HG02840 (cell line): Measurements from ENCODE around the gene USP5.
"Not testable (repeated sequence)": the region's sequence is repeated elsewhere in the genome, so short reads cannot be mapped to it uniquely, and the experiment has no call there.

Experiments used
- ATAC-seq: cut with Tn5 transposase; IDR thresholded peaks from one replicate; pipeline ENCODE4 v1.9.1; 2021; ENCODE audit warnings: mild to moderate bottlenecking, moderate library complexity, moderate number of reproducible peaks; ENCODE audit not compliant: unreplicated experiment, low FRiP score

Gene USP5

DNA sequence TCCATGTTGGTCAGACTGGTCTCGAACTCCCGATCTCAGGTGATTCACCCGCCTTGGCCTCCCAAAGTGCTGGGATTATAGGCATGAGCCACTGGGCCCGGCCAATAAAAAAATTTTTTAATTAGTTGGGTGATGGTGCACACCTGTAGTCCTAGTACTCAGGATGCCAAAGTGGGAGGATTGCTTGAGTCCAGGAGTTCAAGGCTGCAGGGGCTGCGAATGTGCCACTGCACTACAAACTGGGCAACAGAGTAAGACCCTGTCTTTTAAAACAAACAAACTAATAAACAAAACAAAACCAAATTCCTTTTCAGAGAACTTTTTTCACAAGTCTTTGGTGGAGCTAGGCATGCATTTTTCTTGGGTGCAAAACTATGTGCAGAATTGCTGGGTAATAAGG, 31.3 kb downstream of the USP5 start:
- no peak for ATAC-seq

DNA sequence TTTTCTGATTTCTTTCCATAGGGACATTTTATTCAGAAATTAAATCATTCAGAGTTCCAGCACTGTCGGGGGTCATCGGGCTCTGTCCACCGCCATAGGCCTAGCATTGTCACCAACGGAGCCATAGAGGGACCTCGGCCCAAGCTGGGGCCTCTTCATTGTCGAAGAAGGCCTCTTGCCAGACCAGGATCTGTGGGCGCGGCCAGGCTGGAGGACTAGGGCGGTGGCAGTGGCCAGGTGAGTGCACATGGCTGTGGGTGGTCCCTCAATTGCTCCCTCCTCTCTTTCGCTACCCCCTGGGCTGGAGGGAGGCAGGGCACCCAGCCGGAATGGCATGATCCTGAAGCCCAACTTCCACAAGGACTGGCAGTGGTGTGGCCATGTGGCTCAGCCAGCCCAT, 31.7 kb downstream of the USP5 start:
- ATAC-seq: no peak

DNA sequence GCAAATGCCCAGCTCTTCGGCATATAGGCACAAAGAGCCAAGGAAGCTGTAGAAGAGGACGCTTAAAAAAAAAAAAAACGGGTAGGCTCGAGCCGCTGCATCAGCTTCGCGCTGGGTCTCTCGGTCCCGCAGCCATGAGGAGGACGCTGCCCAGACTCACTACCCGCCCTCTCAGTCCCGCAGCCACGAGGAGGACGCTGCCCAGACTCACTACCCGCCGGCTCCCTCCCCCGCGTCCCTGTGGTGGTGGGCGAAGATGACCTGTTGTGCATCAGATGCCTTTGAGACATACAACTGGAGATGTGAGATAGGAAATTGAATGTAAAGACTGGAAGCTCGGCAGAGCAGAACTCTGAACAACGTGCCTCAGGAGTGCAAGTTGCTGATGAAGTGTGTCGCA, 32.6 kb downstream of the USP5 start:
- no peak for ATAC-seq

DNA sequence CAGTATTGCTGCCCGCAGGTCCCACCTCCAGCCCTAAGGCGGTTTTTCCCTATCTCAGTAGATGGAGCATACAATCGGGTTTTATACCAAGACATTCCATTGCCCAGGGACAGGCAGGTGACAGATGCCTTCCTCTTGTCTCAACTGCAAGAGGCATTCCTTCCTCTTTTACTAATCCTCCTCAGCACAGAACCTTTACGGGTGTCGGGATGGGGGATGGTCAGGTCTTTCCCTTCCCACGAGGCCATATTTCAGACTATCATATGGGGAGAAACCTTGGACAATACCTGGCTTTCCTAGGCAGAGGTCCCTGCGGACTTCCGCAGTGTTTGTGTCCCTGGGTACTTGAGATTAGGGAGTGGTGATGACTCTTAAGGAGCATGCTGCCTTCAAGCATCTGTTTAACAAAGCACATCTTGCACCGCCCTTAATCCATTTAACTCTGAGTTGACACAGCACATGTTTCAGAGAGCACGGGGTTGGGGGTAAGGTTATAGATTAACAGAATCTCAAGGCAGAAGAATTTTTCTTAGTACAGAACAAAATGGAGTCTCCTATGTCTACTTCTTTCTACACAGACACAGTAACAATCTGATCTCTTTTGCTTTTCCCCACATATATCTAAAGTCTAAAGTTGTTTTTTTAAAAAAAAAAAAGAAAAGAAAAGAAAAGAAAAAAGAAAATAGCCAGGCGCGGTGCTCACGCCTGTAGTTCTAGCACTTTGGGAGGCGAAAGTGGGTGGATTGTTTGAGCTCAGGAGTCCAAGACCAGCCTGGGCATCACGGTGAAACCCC, 34.5 kb downstream of the USP5 start:
- ATAC-seq: not testable (repeated sequence)

DNA sequence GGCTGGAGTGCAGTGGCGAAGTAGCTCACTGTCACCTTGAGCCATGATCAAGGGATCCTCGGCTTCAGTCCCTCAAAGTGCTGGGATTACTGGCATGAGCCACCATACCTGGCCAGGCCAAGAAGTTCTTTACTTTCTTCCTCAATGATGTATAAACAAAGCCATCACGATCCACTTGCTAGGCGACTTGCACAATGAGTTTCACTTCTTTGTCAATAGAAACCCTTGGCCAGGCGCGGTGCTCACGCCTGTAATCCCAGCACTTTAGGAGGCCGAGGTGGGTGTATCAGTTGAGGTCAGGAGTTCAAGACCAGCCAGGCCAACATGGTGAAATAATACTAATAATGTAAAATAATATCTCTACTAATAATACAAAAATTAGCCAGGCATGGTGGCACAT, 35.5 kb downstream of the USP5 start:
- no peak for ATAC-seq

DNA sequence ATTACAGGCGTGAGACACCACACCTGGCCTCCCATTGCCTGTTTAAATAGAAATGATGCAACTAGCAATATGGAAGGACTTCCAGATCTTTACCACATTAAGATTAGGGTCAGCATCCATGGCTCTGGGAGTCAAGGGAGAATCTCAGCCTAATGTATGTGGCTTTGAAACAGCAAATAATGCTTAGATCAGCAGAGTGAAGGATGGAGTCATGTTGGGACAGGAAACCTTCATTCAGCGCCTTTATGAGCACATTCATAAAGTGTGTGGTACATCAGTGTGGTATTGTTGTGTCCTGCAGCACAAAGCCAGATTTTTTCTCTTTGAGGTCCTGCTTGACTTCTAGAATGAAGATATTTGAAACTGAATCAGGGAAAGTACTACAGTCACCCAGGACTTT, 36.4 kb downstream of the USP5 start:
- no peak for ATAC-seq

DNA sequence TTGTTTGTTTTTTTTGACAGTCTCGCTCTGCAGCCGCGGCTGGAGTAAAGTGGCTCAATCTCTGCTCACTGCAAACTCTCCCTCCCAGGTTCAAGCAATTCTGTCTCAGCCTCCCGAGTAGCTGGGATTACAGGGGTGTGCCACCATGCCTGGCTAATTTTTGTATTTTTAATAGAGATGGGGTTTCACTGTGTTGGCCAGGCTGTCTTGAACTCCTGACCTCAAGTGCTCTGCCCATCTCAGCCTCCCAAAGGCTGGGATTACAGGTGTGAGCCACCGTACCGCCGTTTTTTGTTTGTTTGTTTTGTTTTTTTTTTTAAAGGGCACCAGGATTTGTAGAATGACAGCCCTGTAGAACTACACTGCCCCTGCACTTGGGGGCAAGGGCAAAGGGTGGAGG, 36.8 kb downstream of the USP5 start:
- ATAC-seq: not testable (repeated sequence)

DNA sequence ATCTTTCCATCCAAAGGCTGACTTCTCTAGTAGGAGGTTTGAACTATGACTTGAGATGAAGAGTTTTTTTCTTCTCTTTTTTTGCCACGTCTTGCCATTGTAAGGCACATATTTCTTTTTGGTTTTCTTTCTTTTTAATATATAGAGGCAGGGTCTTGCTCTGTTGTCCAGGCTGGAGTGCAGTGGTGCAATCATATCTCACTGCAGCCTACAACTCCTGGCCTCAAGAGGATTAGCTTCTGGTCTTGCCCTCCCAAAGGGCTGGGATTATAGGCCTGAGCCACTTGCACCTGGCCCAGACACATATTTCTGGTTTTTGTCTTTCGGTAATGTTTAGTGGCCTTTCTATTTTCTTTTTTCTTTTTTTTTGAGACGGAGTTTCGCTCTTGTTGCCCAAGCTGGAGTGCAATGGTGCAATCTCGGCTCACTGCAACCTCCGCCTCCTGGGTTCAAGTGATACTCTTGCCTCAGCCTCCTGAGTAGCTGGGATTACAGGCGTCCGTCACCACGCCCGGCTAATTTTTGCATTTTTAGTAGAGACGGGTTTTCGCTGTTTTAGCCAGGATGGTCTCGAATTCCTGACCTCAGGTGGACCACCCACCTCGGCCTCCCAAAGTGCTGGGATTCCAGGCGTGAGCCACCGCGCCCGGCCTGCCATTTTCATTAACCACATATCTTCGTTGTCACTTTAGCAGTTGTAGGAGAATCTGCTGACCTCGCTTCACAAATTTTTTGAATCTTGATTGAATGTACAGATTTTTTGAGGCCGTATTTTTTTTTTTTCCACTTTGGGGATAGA, 38.0 kb downstream of the USP5 start:
- not testable (repeated sequence) for ATAC-seq

DNA sequence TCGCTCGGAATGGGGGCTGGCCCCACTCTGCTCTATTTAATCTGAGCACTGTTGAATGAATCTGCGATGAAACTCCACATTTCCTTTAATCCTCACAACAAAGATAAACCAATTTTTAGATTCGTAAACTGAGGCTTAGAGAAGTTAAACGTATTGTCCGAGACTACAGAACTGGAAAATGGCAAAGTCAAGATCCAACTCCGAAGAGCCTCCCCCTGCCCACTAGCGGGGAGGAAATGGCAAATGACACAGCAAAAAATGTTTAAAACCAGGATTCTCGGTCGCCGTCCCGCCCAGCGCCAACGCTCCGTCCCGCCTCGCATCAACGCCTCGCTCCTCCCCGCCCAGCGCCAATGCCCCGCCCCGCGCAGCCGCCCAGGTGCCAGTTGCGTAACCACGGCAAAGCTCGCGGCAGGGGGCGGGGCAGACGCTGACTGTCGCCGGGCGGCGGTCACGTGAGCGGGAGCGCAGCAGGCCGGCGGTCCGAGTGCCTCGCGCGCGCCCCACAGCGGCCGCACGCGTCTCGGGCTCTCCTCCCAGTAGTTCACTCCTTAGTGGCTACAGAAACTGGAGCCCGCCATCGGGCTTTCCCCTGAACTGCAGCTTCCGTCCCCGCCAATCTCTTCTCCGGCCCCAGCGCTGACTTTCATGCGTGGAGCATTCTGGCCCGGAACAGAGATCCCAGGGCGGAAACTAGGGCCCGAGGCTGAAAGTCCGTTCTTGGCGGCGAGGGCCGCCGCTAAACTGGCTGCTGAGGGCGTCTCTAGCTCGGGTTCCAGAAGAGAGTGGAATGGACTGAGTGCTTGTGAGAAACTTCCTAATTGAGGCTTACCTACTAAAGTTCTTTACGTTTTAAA, 39.1 kb downstream of the USP5 start:
- peak; percentile 93 for ATAC-seq

DNA sequence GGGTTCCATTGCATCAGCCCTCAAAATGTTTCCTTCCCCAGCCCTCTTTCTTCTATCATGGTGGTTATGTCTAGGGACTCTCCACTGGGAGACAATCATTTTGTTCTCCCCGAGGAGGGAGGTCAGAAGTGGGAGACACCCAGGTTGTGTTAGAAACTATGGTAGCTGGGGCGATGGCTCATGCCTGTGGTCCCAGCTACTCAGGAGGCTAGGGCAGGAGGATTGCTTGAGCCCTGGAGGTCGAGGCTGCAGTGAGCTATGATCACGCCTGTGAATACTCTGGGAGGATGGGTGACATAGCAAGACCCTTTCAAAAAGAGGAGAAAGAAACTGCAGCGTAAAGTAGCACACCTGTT, 39.7 kb downstream of the USP5 start:
- ATAC-seq: no peak

DNA sequence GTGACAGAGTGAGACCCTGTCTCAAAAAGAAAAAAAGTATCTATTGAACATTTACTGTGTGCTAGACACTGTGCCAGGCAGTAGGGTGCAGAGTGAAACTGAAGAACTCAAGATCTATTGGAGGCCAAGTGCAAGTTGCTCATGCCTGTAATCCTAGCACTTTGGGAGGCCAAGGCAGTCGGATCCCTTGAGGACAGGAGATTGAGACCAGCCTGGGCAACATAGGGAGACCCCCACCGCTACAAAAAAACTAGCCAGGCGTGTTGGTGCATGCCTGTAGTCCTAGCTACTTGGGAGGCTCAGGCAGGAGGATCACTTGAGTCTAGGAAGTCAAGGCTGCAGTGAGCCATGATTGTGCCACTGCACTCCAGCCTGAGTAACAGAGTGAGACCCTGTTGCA, 40.7 kb downstream of the USP5 start:
- ATAC-seq: not testable (repeated sequence)

DNA sequence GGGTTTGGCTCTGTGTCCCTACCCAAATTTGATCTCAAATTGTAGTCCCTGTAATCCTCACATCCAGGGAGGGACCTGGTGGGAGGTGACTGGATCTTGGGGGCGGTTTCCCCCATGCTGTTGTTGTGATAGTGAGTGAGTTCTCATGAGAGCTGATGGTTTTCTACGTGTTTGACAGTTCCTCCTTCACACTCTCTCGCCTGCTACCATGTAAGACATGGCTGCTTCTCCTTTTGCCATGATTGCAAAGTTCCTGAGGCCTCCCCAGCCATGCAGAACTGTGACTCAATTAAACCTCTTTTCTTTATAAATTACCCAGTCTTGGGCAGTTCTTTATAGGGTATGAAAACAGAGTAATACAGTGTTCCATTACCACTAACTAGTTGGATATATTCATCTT, 42.4 kb downstream of the USP5 start:
- no peak for ATAC-seq

DNA sequence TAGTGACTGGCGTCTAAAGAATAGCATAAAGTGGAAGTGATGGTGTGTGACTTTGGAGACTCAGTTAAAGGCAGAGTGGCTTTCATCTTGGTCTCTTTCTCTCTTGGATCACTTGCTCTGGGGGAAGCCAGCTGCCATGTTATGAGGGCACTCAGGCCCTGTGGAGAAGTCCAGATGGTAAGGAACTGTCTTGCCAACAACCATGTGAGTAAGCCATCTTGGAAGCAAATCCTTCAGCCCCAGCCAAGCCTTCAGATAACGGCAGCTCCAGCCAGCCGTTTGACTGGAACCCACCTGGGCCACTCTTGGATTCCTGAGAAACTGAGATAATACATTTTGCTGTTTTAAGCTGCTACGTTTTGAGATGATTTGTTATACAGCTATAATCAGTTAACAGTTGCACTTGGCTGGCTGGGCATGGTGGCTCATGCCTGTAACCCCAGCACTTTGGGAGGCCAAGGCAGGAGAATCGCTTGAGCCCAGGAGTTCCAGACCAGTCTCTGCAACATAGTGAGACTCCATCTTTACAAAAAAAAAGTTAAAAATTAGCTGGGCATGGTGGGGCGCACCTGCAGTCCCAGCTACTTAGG, 45.0 kb downstream of the USP5 start:
- no peak for ATAC-seq

DNA sequence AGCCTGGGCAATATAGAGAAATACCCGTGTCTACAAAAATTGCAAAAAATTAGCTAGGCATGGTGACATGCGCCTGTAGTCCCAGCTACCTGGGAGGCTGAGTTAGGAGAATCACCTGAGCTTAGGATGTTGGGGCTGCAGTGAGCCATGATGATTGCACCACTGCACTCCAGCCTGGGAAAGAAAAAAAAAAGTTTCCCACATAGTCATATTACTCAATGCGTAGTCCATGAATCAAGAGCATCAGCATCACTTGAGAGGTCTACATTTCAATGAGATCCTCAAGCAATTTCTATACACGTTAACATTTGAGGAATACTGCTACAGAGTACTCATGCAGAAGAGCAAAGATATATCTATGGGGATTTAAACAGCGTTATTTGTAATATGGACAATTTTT, 47.5 kb downstream of the USP5 start:
- no peak for ATAC-seq

DNA sequence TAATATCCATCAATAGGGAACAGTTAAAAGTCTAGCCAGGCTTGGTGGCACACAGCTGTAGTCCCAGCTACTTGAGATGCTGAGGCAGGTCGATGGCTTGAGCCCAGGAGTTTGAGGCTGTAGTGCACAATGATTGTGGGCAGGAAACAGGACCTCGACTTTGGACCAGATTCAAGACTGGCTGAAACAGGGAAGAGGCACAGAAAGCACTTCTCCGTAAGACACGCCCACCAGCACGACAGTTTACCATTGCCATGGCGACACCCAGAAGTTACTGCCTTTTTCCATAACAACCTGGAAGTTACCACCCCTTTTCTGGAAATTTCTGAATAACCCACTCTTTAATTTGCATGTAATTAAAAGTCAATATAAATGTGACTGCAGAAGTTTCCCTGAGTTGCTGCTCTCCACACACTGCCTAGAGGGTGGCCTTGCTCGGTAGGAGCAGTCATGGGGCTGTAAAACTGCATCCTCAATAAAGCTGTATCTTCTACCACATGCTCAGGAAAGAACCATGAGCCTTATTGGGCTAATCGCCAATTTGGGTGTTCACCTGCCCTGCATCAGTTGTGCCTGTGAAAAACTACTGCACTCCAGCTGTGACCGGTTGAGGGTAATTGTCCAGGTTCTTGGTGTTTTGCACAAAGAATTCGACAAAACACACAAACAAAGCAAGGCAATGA, 48.0 kb downstream of the USP5 start:
- no peak for ATAC-seq

DNA sequence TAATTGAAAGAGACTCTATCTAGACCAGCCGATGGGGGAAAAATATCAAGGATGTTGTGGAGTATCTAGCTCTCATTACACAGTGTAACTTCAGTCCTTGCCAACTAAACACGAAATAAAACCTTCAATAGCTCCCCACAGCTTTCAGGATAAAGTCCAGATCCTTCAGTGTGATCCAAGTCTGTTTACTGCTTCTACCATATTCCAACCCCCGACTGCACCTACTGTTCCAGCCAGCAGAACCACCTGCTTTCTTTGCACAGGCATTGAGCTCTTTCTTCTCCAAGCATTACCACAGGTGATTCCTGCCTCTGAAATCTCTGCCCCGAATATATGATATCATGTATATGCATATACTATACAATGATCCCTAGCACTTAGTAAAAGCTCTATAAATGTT, 50.5 kb downstream of the USP5 start:
- no peak for ATAC-seq

DNA sequence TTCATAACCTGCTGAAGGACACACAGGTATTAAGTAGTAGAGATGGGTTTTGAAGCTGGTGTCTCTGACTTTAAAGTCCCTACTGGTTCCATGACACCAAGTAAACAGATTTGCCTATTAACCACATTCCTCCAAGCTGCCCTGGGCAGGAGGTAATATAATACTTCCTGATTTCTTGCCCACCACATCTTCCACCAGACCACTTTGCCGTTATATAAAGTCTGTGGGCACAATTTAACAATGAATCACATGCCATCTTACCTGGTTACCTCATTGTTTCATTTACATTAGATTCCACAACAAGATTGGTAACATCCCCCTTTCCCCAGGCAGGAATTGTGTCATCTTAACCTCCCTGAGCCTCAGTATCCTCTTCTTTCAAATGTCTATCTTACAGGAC, 51.8 kb downstream of the USP5 start:
- no peak for ATAC-seq

DNA sequence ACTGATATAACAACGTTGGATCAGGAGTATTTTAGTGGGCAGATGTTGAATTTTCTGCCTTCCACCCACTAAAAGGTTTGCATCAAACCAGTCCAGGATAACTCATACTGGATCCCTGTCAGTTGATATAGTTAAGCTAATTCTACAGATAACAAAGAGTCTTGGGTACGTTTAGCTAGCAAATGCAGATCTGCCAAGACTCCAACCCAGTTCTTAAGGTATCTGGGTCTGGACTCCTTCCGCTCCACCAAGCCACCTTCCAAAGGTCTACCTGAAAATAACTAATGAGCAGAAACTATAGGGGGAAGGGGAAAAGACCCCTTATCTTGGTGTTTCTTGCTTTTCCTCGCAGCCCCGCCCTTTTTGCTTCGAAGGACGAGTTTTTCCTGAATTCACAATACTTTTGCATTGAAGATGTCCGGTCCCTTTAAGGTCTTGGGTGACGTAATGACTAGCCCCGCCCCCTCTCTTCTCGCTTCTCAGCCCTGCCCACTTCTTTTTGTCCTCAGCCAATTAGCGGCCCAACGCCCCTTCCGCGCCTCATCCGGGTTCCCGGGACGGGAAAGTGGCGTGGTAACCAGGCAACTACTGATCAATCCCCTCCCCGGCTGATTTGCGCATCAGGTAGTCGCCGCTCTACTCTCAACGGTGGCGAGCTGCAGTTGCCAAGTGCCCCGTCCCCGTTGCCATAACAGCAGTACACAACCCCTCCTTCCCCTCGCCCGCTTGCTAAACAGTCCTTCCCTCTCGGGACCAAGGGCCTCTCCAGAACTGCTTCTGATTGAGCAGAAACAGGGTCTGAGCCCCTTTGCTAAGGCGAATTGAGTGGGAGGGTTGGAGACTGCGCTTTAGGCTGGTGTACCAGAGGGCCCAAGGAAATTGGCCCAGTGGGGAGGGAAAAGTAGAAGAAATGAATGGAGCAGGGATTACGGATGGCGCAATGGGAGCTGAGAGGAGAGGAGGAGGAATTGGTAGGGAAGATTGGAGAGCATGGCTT, 52.6 kb downstream of the USP5 start, which contains the start of gene LRRC23:
Gene LRRC23, plus strand, starts transcription at position 543 of the 997 bp plus-strand sequence. CDS start 812 bp downstream, outside the sequence.
- peak; percentile 86 for ATAC-seq
